Fibroblast of the aortic adventitia (primary cell): Measurements from ENCODE around the gene CTNNA3. TPM values are rescaled to one million over a fixed set of nuclear protein-coding genes. Genes with fewer than 3 reads are reported as not detected.

Source experiments
- DNase-seq: peaks from one replicate; pipeline ENCODE4 v3.0.0-alpha.2; 2010; ENCODE audit warnings: low read depth
- H3K4me3 ChIP-seq: 2 replicates; pipeline ENCODE4 v1.5.1; 2011; ENCODE audit warnings: low read depth, mild to moderate bottlenecking, control low read depth, low read length, moderate library complexity
- total RNA-seq: library from RNA; depleted of rRNA; stranded (reverse); fragments of >200 nt; gene quantifications from 2 replicates; pipeline ENCODE4 v1.2.3, GENCODE V29; 2012; ENCODE audit warnings: low replicate concordance
- TF ChIP-seq, protein P1 (sequence below): IDR thresholded peaks from 2 replicates; pipeline ENCODE4 v1.5.1; 2011; ENCODE audit warnings: mild to moderate bottlenecking, low read length, control low read depth, inconsistent platforms; ENCODE audit not compliant: insufficient read depth

Gene CTNNA3
- total RNA-seq, 1 donor, result not detected

DNA sequence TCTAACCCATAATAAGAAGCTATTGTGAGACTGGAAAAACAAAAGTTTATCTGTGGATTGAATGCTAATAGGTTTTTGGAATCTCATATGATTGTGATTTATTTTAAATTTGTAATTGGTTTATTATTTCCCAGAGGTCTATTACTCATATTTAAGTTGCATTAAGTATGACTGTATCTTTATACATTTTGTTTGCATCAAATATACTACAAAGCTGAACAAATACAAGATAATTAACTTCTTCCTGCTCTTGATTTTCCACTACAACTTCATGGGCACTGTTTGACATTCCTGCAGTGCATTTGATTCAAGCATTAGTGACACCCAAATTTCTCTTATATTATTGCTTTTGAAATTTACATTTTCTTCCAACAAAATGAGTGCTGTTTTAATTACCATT lies 1073.9 kb downstream of the CTNNA3 start:
- TF ChIP-seq, protein P1, sequence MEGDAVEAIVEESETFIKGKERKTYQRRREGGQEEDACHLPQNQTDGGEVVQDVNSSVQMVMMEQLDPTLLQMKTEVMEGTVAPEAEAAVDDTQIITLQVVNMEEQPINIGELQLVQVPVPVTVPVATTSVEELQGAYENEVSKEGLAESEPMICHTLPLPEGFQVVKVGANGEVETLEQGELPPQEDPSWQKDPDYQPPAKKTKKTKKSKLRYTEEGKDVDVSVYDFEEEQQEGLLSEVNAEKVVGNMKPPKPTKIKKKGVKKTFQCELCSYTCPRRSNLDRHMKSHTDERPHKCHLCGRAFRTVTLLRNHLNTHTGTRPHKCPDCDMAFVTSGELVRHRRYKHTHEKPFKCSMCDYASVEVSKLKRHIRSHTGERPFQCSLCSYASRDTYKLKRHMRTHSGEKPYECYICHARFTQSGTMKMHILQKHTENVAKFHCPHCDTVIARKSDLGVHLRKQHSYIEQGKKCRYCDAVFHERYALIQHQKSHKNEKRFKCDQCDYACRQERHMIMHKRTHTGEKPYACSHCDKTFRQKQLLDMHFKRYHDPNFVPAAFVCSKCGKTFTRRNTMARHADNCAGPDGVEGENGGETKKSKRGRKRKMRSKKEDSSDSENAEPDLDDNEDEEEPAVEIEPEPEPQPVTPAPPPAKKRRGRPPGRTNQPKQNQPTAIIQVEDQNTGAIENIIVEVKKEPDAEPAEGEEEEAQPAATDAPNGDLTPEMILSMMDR, result no peak
- H3K4me3 ChIP-seq, result no peak overlapping the region
- DNase-seq, result no peak

DNA sequence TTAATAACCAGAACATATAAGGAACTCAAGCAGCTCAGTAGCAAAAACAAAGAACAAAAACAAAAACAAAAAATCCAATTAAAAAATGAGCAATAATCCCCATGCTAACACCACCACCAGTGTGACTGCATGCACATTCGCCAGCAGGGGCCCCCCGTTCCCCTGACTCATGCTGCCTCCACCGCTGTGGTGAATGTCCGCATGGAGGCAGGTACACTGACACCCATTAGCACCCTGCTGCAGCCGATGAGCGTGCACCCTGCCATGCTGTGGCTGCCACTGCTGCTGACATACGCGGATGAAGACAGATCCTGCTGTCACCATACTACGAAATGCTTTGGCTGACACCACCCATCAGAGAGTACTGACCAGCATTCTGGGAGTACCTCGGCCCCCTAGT lies 1091.8 kb downstream of the CTNNA3 start:
- no peak overlapping the region for H3K4me3 ChIP-seq
- no peak for DNase-seq
- TF ChIP-seq, protein P1, result no peak

DNA sequence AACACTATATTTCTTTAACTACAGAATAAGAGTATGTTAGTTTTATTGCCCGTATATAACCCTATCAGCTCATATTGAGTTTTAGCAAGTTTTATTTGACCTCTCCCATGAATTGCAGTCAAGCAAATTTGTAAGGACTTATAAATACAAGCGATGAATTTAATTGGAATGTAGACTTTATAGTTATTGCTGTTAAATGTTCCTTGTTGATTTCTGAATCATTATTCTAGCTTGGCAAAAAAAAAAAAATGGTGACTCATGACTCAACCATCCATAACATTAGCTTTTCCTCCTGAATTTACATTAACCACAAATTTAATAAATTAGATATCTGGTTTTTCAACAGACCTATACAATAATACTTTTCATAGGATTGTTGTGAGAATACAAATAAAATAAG lies 1104.1 kb downstream of the CTNNA3 start:
- H3K4me3 ChIP-seq, result no peak overlapping the region
- TF ChIP-seq, protein P1, result no peak
- DNase-seq, result no peak

DNA sequence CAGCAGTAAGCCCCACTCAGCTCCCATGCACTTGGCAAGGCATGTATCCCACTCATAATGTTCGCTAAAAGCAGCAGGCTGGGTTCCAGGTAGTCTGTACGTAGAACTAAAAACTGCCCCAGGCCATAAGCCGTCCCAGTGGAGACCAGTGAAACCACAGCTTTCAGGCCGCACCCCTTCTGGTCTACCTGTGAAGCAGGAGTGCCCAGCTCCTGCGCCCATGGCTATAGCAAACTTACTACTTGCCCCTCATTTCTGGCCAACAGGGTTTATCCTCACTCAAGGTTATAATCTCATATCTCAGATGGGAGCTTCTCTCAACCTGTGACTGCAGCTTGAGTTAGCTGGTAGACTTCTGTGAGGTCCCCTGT lies 1108.3 kb downstream of the CTNNA3 start:
- DNase-seq, result no peak
- TF ChIP-seq, protein P1, result no peak
- H3K4me3 ChIP-seq, result no peak overlapping the region

DNA sequence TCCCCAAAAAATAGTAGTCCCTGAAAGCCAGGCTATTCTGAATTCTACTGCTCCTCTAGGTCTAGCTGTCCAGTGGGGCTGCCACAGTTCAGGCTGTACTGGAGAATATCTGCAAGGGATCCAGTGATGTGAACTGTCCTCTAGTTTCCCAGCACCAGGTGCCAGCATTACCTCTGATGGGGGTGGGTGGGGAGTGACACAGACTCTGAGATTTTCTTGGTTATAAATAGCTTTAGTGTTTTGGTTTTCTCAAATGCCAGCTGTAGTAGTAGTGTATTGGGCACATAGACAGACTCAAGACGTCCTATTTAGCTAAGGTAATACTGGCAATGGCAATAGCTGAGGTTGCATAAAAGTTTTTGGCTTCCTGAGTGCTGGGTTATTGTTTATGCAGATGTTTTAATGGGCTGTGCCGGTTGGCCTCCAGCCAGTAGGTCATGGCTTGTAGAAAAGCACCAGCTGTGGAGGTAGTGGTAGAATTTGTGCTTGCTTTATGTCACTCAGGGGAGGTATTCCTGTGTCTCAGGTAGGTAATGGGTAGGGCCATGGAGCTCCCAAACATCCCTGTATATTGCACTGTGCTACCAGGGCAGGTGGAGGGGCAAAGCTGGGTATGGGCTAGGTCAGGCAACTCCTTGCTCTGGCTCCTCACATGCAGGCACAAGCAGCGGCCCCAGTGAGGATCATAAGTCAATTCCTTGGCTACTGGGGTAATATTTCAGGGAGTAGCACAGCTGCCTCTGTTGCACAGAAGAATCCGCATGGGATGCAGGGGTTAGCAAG lies 1108.9 kb downstream of the CTNNA3 start:
- TF ChIP-seq, protein P1, result no peak
- DNase-seq, result no peak
- H3K4me3 ChIP-seq, result no peak overlapping the region

DNA sequence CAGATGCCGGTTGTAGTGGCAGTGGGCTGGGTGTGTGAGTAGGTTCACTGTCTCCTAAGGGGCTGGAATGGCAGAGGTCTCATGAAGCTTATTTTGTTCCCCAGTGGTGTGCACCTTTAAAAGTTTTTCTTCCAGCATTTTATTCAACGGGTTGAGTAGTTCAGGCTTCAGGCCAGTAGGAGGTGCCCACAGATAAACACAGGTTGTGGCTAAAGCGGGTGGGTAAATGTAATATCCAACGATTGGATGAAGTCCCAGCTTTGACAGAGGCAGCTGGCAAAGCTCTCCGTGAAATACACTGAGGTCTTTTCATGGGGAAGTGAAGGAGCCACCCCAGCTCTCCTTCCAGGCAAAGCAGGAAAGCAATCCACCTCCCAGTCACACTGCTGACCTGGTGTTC lies 1109.9 kb downstream of the CTNNA3 start:
- no peak for DNase-seq
- no peak overlapping the region for H3K4me3 ChIP-seq
- TF ChIP-seq, protein P1, result no peak
